HL-60 (cell line): ENCODE measurements around the gene PDE5A.

ENCODE experiments used
- SPI1 ChIP-seq: IDR thresholded peaks from 2 replicates; pipeline ENCODE4 v1.6.1; 2012; ENCODE audit warnings: low read depth, mild to moderate bottlenecking, borderline replicate concordance
- TF ChIP-seq, protein P1 (sequence below): IDR thresholded peaks from one replicate; pipeline ENCODE4 v1.5.1; 2011; ENCODE audit warnings: low read length, control low read depth, inconsistent platforms; ENCODE audit not compliant: insufficient read depth
- TF ChIP-seq, protein P2 (sequence below): IDR thresholded peaks from 2 replicates; pipeline ENCODE4 v1.6.1; 2012; ENCODE audit warnings: low read depth; ENCODE audit not compliant: insufficient replicate concordance

DNA sequence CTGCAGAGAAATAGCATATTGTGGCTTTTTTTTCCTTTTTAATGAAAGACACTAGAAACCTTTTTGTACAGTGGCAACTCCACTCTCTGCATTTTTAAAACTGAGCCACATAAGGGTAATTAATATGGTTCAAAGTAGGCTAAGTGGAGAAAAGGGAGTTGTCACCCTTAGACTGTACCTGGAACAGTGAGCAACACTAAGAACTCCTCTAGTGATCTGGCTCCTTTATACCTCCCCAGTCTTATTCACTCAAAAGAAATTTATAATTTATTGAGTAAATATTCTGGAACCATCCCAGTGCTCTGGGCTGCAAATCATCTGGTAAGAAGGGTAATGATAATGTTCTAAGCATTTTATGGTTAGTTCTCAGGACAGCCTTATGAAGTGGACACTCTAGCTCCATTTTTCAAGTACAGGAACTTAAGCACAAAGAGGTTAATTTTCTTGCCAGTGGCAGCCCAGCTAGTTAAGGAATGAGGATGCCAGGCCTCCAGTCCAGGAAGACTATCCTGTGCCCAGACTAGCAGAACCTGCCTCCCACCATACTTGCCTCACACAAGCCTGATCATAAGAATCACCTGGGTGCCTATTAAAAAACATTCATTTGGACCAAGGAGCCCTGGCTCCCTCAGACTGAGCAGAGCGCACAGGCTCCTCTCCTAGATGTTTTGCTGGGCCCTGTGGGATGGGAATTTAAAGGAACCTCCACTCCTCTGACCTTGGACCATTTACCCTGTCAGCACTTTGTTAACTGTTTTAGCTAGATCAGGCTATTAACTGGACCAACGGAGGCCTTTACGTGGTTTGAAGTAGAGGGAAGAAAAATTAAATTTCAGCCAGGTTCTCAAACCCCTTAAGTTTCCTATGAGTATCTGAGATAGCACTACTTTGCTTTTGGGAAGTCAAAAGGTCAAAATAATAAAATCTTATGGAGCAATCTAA is 102.6 kb downstream of the PDE5A start:
- TF ChIP-seq, protein P1, sequence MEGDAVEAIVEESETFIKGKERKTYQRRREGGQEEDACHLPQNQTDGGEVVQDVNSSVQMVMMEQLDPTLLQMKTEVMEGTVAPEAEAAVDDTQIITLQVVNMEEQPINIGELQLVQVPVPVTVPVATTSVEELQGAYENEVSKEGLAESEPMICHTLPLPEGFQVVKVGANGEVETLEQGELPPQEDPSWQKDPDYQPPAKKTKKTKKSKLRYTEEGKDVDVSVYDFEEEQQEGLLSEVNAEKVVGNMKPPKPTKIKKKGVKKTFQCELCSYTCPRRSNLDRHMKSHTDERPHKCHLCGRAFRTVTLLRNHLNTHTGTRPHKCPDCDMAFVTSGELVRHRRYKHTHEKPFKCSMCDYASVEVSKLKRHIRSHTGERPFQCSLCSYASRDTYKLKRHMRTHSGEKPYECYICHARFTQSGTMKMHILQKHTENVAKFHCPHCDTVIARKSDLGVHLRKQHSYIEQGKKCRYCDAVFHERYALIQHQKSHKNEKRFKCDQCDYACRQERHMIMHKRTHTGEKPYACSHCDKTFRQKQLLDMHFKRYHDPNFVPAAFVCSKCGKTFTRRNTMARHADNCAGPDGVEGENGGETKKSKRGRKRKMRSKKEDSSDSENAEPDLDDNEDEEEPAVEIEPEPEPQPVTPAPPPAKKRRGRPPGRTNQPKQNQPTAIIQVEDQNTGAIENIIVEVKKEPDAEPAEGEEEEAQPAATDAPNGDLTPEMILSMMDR, result no peak
- TF ChIP-seq, protein P2, sequence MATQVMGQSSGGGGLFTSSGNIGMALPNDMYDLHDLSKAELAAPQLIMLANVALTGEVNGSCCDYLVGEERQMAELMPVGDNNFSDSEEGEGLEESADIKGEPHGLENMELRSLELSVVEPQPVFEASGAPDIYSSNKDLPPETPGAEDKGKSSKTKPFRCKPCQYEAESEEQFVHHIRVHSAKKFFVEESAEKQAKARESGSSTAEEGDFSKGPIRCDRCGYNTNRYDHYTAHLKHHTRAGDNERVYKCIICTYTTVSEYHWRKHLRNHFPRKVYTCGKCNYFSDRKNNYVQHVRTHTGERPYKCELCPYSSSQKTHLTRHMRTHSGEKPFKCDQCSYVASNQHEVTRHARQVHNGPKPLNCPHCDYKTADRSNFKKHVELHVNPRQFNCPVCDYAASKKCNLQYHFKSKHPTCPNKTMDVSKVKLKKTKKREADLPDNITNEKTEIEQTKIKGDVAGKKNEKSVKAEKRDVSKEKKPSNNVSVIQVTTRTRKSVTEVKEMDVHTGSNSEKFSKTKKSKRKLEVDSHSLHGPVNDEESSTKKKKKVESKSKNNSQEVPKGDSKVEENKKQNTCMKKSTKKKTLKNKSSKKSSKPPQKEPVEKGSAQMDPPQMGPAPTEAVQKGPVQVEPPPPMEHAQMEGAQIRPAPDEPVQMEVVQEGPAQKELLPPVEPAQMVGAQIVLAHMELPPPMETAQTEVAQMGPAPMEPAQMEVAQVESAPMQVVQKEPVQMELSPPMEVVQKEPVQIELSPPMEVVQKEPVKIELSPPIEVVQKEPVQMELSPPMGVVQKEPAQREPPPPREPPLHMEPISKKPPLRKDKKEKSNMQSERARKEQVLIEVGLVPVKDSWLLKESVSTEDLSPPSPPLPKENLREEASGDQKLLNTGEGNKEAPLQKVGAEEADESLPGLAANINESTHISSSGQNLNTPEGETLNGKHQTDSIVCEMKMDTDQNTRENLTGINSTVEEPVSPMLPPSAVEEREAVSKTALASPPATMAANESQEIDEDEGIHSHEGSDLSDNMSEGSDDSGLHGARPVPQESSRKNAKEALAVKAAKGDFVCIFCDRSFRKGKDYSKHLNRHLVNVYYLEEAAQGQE, result no peak
- TF ChIP-seq SPI1, result no peak
